ENCODE data around the gene RLN3. TPM values are rescaled to one million over a fixed set of nuclear protein-coding genes. Genes with fewer than 3 reads are reported as not detected.
"Not testable (repeated sequence)": the region's sequence is repeated elsewhere in the genome, so short reads cannot be mapped to it uniquely, and the experiment has no call there.

The RLN3 gene
- total RNA-seq, 1 experiment from 2014 or later, result not detected

- DNase-seq (ENCODE audit: low read depth, low spot score), result no peak
- in situ Hi-C loops (cut with HindIII; ENCODE audit: low pct_unique_long_range_greater_than_20kb, low sequenced_read_pairs), result no loop called here
Measured at GRCh38 chr19:14039181-14039580, 11.2 kb downstream of the RLN3 start.

- in situ Hi-C loops (cut with HindIII; ENCODE audit: low pct_unique_long_range_greater_than_20kb, low sequenced_read_pairs), result not testable (repeated sequence)
- peak; percentile 89 for DNase-seq (ENCODE audit: low read depth, low spot score)
Measured at GRCh38 chr19:14042659-14043608, 15.0 kb downstream of the RLN3 start.

GRCh38 chr19:14047866-14048265 lies 19.9 kb downstream of the RLN3 start:
- DNase-seq (ENCODE audit: low read depth, low spot score); in situ Hi-C loops (cut with HindIII; ENCODE audit: low pct_unique_long_range_greater_than_20kb, low sequenced_read_pairs): not testable (repeated sequence)

GRCh38 chr19:14048443-14049153 lies 20.6 kb downstream of the RLN3 start:
- in situ Hi-C loops (cut with HindIII; ENCODE audit: low pct_unique_long_range_greater_than_20kb, low sequenced_read_pairs), result no loop called here
- DNase-seq (ENCODE audit: low read depth, low spot score), result peak; percentile 47

DNA sequence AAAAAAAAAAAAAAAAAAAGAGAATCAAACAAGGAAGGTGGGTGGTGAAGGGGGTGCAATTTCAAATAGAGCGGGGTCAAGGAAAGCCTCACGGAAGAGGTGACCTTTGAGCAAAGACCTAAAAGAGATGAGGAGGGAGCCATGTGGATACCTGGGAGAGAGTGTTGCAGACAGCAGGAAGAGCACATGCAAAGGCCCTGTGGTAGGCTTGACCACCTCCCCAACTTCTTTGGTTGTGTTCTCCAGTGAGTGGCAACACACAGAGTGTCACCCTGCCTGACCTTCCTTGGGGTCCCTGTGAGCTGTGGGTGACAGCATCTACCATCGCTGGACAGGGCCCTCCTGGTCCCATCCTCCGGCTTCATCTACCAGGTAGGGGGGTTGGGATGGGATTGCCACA lies 22.6 kb downstream of the RLN3 start:
- DNase-seq (ENCODE audit: low read depth, low spot score), result no peak

DNA sequence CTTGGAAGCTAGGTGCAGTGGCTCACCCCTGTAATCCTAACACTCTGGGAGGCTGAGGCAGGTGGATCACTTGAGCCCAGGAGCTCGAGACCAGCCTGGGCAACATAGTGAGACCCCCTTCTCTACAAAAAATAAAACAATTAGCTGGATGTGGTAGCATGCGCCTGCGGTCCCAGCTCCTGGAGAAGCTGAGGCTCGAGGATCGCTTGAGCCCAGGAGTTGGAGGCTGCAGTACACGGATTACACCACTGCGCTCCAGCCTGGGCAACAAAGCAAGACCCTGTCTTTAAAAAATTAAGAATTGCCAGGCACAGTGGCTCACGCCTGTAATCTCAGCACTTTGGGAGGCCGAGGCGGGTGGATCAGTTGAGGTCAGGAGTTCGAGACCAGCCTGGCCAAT lies 23.0 kb downstream of the RLN3 start:
- in situ Hi-C loops (cut with HindIII; ENCODE audit: low pct_unique_long_range_greater_than_20kb, low sequenced_read_pairs); DNase-seq (ENCODE audit: low read depth, low spot score): not testable (repeated sequence)

More for the DNA sequence above, 22.6 kb downstream of the RLN3 start:
- in situ Hi-C loops (cut with HindIII; ENCODE audit: low pct_unique_long_range_greater_than_20kb, low sequenced_read_pairs), result no loop called here

- in situ Hi-C loops (cut with HindIII; ENCODE audit: low pct_unique_long_range_greater_than_20kb, low sequenced_read_pairs), result no loop called here
Measured at GRCh38 chr19:14051980-14052379, 24.0 kb downstream of the RLN3 start.

DNA sequence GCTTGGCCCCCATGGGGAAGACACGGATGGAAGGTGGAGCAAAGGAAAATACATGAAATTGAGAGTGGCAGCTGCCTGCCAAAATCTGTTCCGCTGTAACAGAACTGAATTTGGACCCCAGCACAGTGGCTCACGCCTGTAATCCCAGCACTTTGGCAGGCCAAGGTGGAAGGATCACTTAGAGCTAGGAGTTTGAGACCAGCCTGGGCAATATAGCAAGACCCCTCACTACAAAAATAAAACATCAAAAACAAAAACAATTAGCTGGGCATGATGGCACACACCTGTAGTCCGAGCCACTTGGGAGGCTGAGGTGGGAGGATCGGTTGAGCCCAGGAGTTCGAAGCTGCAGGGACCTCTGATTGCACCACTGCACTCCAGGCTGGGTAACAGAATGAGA lies 24.5 kb downstream of the RLN3 start:
- DNase-seq (ENCODE audit: low read depth, low spot score), result no peak
- in situ Hi-C loops (cut with HindIII; ENCODE audit: low pct_unique_long_range_greater_than_20kb, low sequenced_read_pairs), result no loop called here

More at GRCh38 chr19:14051980-14052379, 24.0 kb downstream of the RLN3 start:
- DNase-seq (ENCODE audit: low read depth, low spot score), result no peak

DNA sequence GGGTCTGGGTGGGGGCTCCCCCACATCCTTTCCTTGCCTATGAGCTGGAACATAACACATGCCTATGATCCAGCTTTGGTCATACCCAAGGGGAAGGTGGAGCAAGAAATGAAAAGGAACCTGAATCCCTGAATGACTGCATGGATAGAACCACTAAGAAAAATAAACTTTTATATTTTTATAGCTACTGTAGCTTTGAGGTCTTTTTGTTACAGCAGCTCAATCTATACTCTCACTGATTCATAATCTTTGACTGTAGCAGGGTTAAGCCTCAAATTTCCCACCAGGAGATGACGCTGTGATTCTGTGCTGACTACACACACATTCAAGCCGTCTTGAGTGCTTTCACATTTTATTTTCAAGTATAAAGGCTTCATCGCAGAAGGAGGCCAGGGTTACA lies 25.1 kb downstream of the RLN3 start:
- in situ Hi-C loops (cut with HindIII; ENCODE audit: low pct_unique_long_range_greater_than_20kb, low sequenced_read_pairs), result no loop called here
- no peak for DNase-seq (ENCODE audit: low read depth, low spot score)

- DNase-seq (ENCODE audit: low read depth, low spot score), result no peak
- in situ Hi-C loops (cut with HindIII; ENCODE audit: low pct_unique_long_range_greater_than_20kb, low sequenced_read_pairs), result no loop called here
Measured at GRCh38 chr19:14053500-14053899, 25.6 kb downstream of the RLN3 start.

DNA sequence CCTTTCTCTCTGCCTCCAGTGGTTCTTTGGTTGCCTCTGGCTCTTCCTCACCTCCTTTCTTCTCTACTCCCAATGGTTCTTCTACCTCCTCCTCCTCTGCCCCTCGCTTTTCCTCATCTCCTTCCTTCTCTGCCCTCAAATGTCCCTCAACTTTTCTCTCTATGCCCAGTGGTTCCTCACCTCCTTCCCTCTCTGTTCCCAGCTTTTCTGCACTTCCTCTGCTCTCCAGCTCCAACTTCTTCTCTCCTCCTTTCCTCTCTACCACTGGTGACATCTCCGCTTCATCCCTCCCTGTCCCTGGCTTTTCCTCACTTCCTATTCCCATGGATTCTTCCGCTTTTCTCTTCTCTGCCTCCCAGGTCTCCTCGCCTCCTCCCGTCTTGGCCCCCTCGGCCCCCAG lies 26.2 kb downstream of the RLN3 start:
- in situ Hi-C loops (cut with HindIII; ENCODE audit: low pct_unique_long_range_greater_than_20kb, low sequenced_read_pairs), result no loop called here
- DNase-seq (ENCODE audit: low read depth, low spot score), result no peak

- no peak for DNase-seq (ENCODE audit: low read depth, low spot score)
- in situ Hi-C loops (cut with HindIII; ENCODE audit: low pct_unique_long_range_greater_than_20kb, low sequenced_read_pairs), result no loop called here
Measured at GRCh38 chr19:14054721-14055120, 26.8 kb downstream of the RLN3 start.

GRCh38 chr19:14055396-14055795 lies 27.4 kb downstream of the RLN3 start:
- DNase-seq (ENCODE audit: low read depth, low spot score), result no peak
- in situ Hi-C loops (cut with HindIII; ENCODE audit: low pct_unique_long_range_greater_than_20kb, low sequenced_read_pairs), result no loop called here

- in situ Hi-C loops (cut with HindIII; ENCODE audit: low pct_unique_long_range_greater_than_20kb, low sequenced_read_pairs), result no loop called here
- DNase-seq (ENCODE audit: low read depth, low spot score), result no peak
Measured at GRCh38 chr19:14056069-14056666, 28.2 kb downstream of the RLN3 start.

DNA sequence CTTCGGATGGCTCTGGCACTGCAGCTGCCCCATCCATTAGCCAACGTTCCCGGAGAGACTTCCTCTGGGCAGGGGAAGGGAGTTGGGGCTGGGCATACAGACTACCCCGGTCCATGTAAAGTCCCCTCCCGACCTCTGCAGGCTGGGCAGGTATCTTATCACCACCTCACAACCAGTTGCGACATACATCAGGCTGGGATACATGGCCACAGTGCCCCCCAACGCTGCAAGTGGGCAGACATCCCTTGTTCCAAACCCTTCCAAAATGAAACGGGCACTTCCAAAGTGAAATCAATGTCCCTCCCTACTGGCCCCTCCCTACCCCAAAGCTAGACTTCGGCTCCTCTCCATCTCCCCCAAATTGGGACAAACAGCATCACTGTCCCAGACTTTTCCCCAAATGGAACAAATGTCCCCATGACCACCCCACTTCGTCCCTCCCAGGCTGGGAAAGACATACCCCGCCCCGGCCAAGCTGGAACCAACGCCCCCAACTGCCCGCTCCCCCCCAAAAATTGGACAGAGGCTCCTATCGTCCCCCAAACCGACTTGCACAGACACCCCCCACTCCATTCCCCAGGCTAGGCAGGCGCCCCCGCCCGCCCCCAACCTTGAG lies 28.9 kb downstream of the RLN3 start:
- in situ Hi-C loops (cut with HindIII; ENCODE audit: low pct_unique_long_range_greater_than_20kb, low sequenced_read_pairs), result no loop called here
- DNase-seq (ENCODE audit: low read depth, low spot score), result no peak

GRCh38 chr19:14058182-14059092 lies 30.5 kb downstream of the RLN3 start:
- DNase-seq (ENCODE audit: low read depth, low spot score), result no peak
- in situ Hi-C loops (cut with HindIII; ENCODE audit: low pct_unique_long_range_greater_than_20kb, low sequenced_read_pairs), result no loop called here

GRCh38 chr19:14059093-14059480 lies 31.1 kb downstream of the RLN3 start:
- in situ Hi-C loops (cut with HindIII; ENCODE audit: low pct_unique_long_range_greater_than_20kb, low sequenced_read_pairs), result no loop called here
- DNase-seq (ENCODE audit: low read depth, low spot score), result no peak

Measured in SK-MEL-5 (cell line).